ENCODE results near the gene MBD2.

The MBD2 gene

DNA sequence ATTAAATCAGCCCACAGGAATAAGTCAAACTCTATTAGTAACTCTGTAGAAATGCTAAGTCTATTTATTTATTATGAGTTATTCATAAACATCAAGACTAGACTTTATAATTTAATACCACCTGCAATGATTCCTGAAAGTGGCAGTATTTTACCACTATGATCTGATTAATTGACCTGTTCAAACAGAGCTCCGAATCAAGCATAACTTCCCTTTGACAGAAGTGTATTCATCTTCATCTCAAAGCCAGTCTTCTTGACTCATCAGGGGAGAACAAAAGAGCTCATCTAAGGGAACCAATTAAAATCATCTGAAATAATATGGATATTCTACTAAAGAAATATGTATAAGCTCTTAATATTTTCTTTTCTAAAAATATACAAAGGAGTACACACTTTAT is 122.3 kb downstream of the MBD2 start:
- H3K4me3 ChIP-seq (ENCODE audit: low read depth, low read length), result no peak overlapping the region
- no peak for DNase-seq (ENCODE audit: low read depth)
- TF ChIP-seq POLR2A (IDR thresholded peaks at IDR 0.05; ENCODE audit: extremely low read depth, insufficient read length), result no peak
- TF ChIP-seq, protein P1, sequence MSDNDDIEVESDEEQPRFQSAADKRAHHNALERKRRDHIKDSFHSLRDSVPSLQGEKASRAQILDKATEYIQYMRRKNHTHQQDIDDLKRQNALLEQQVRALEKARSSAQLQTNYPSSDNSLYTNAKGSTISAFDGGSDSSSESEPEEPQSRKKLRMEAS (IDR thresholded peaks at IDR 0.05; ENCODE audit: low read depth, low read length), result no peak
- TF ChIP-seq MYC (IDR thresholded peaks at IDR 0.05; ENCODE audit: low read depth, low read length), result no peak
- TF ChIP-seq, protein P2, sequence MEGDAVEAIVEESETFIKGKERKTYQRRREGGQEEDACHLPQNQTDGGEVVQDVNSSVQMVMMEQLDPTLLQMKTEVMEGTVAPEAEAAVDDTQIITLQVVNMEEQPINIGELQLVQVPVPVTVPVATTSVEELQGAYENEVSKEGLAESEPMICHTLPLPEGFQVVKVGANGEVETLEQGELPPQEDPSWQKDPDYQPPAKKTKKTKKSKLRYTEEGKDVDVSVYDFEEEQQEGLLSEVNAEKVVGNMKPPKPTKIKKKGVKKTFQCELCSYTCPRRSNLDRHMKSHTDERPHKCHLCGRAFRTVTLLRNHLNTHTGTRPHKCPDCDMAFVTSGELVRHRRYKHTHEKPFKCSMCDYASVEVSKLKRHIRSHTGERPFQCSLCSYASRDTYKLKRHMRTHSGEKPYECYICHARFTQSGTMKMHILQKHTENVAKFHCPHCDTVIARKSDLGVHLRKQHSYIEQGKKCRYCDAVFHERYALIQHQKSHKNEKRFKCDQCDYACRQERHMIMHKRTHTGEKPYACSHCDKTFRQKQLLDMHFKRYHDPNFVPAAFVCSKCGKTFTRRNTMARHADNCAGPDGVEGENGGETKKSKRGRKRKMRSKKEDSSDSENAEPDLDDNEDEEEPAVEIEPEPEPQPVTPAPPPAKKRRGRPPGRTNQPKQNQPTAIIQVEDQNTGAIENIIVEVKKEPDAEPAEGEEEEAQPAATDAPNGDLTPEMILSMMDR (IDR thresholded peaks at IDR 0.05; ENCODE audit: low read depth, low read length), result no peak

All from NB4 (cell line).